Stomach (tissue), 9 donors: ENCODE results near the gene HMGN5. TPM values are rescaled to one million over a fixed set of nuclear protein-coding genes. Genes with fewer than 3 reads are reported as not detected.

ENCODE experiments used
- DNase-seq, 2 donors: peaks; one replicate each; pipeline versions ENCODE4 v3.0.0 to v3.0.0-alpha.2; 2013 to 2019
- H3K27ac ChIP-seq, 5 donors: fragments of 200-600 bp in 4 of 5; sonication (generic) in 4 of 5; one replicate each; pipeline ENCODE4 v1.5.1; 2013 to 2019; ENCODE audit warnings: mild to moderate bottlenecking in 1 of 5, moderate library complexity in 1 of 5
- H3K27me3 ChIP-seq, 3 donors: fragments of 200-600 bp; sonication (generic); one replicate each; pipeline ENCODE4 v1.5.1; 2017 to 2019; ENCODE audit warnings: mixed run types in 1 of 3
- H3K36me3 ChIP-seq, 4 donors: fragments of 200-600 bp; sonication (generic); 1 replicate in 3 of 4; 2 replicates in 1 of 4; pipeline ENCODE4 v1.5.1; 2016 to 2019
- H3K4me1 ChIP-seq, 4 donors: fragments of 200-600 bp; sonication (generic); one replicate each; pipeline ENCODE4 v1.5.1; 2016 to 2019
- H3K4me3 ChIP-seq, 4 donors: fragments of 200-600 bp; sonication (generic) in 3 of 4; one replicate each; pipeline ENCODE4 v1.5.1; 2016 to 2019; ENCODE audit warnings: mild to moderate bottlenecking in 1 of 4
- H3K9me3 ChIP-seq, 4 donors: fragments of 200-600 bp; sonication (generic); one replicate each; pipeline ENCODE4 v1.5.1; 2016 to 2019
- CTCF ChIP-seq, 7 experiments: fragments of 450-650 bp in 4 of 7; fragments of 200-600 bp in 3 of 7; sonication (generic) in 3 of 7; IDR thresholded peaks; one replicate each; pipeline ENCODE4 v1.5.1; 2016 to 2019; ENCODE audit warnings: antibody characterized with exemption in 7 of 7, control low read depth in 2 of 7, mild to moderate bottlenecking in 1 of 7
- EP300 ChIP-seq: sonication (generic); formaldehyde crosslinking; IDR thresholded peaks from one replicate; pipeline ENCODE4 v1.6.1; 2017; ENCODE audit warnings: antibody characterized with exemption
- POLR2A ChIP-seq, 4 donors: fragments of 450-650 bp; IDR thresholded peaks; one replicate each; pipeline ENCODE4 v1.6.1; 2016; ENCODE audit warnings: antibody characterized with exemption in 4 of 4, control low read depth in 2 of 4, mild to moderate bottlenecking in 1 of 4, moderate library complexity in 1 of 4
- POLR2AphosphoS5 ChIP-seq, 3 donors: sonication (generic); formaldehyde crosslinking; IDR thresholded peaks; one replicate each; pipeline ENCODE4 v1.6.1; 2016; ENCODE audit warnings: antibody characterized with exemption in 3 of 3
- WGBS, 5 donors: extraction: QIAGEN DNeasy Blood & Tissue Kit in 3 of 5; methylation state at CpG; one replicate each; pipeline versions ENCODE4 v1.1.5 to v1.1.7; 2013 to 2018; 5-methylcytosine and 5-hydroxymethylcytosine counted together
- intact Hi-C: fragments of 100-400 bp; cut with DNase I; formaldehyde crosslinking; loops from one replicate; pipeline ENCODE4 v1.15.1; 2023; ENCODE audit warnings: low total_unique reads
- polyA plus RNA-seq, 3 donors: library from polyadenylated mRNA; stranded (reverse); fragments of 200-250 nt; gene quantifications; one replicate each; pipeline ENCODE4 v1.2.3, GENCODE V29; 2013
- total RNA-seq, 5 donors: library from RNA; depleted of rRNA; stranded (reverse); fragments of >200 nt; gene quantifications; one replicate each; pipeline versions ENCODE4 v1.1.0 to v1.2.3, GENCODE V29; 2014 to 2016
- donor health status: healthy with polysubstance abuse.
- donor health status: Bipolar disorder and iron deficiency.
- donor health status: healthy.

The HMGN5 gene
- total and polyA plus RNA-seq, 8 donors, result 1.2 to 36.2 (median 10.7) TPM; not detected in 1

GRCh38 chrX:81174286-81174685, 27.4 kb downstream of the HMGN5 start:
- intact Hi-C loops, result no loop called here
- no peaks in the 10 kb centered on the region for H3K36me3 ChIP-seq
- DNase-seq, result peak in 1 of 2 donors; percentile 41
- no peak overlapping the region for H3K4me3 ChIP-seq
- no peak overlapping the region for H3K27ac ChIP-seq
- 5 to 47% (median 14%) methylated on average over 1 of the region's 1 CpG for WGBS, 5 donors
- H3K9me3 ChIP-seq, result no peaks in the 10 kb centered on the region
- TF ChIP-seq POLR2AphosphoS5 (IDR thresholded peaks at IDR 0.05) (no peak), CTCF (IDR thresholded peaks at IDR 0.05) (peak in 2 of 7 experiments; percentile 14 to 19)
- no peaks in the 10 kb centered on the region for H3K27me3 ChIP-seq
- H3K4me1 ChIP-seq, result no peaks in the 10 kb centered on the region

- Histone ChIP-seq H3K4me3 (no peak overlapping the region), H3K27me3 (no peaks in the 10 kb centered on the region), H3K27ac (no peak overlapping the region), H3K9me3 (no peaks in the 10 kb centered on the region), H3K36me3 (no peaks in the 10 kb centered on the region), H3K4me1 (no peaks in the 10 kb centered on the region)
- 65 to 94% (median 93%) methylated on average over 3 of the region's 3 CpGs for WGBS, 5 donors
- intact Hi-C loops, result no loop called here
- TF ChIP-seq POLR2A (IDR thresholded peaks at IDR 0.05), result no peak
- no peak for DNase-seq
These were observed 33.3 kb downstream of the HMGN5 start for GRCh38 chrX:81168391-81168790.

GRCh38 chrX:81121513-81122363, 80.0 kb downstream of the HMGN5 start:
- 0 to 32% (median 7%) methylated on average over 18 to 34 of the region's 34 CpGs for WGBS, 5 donors
- Histone ChIP-seq H3K4me3 (peak overlapping the region; percentile 38 to 61 (median 53)), H3K27me3 (no peaks in the 10 kb centered on the region), H3K4me1 (peaks cover 0 to 8% (median 3%) of the 10 kb centered on the region in 4 donors), H3K9me3 (no peaks in the 10 kb centered on the region), H3K36me3 (no peaks in the 10 kb centered on the region), H3K27ac (peak overlapping the region in 4 of 5 donors; percentile 58 to 76 (median 70))
- TF ChIP-seq CTCF (IDR thresholded peaks at IDR 0.05) (no peak), POLR2AphosphoS5 (IDR thresholded peaks at IDR 0.05) (peak; percentile 22 to 54 (median 28))
- peak; percentile 91 to 96 for DNase-seq
- intact Hi-C loops, result no loop called here

- Histone ChIP-seq H3K36me3 (no peaks in the 10 kb centered on the region), H3K9me3 (no peaks in the 10 kb centered on the region), H3K4me3 (peak overlapping the region; percentile 38 to 61 (median 53)), H3K27me3 (no peaks in the 10 kb centered on the region), H3K27ac (peak overlapping the region; percentile 26 to 76 (median 66)), H3K4me1 (peaks cover 0 to 8% (median 3%) of the 10 kb centered on the region in 4 donors)
- 0 to 21% (median 4%) methylated on average over 12 of the region's 12 CpGs for WGBS, 5 donors
- TF ChIP-seq EP300, result no peak
- peak in 4 of 7 experiments; percentile 1 to 59 (median 31) for TF ChIP-seq CTCF (IDR thresholded peaks at IDR 0.05)
- DNase-seq, result peak; percentile 34 to 79
- intact Hi-C loops, result no loop called here
These were observed 80.8 kb downstream of the HMGN5 start for GRCh38 chrX:81120936-81121371.
